ENCODE data around the gene DNAJC21.

DNAJC21 gene

GRCh38 chr5:34926318-34926888 lies 3.0 kb upstream of the DNAJC21 start:
- H3K36me3 ChIP-seq = peaks cover 50% of the 10 kb centered on the region
- no peaks in the 10 kb centered on the region for H3K27me3 ChIP-seq
- no peak for TF ChIP-seq CTCF (IDR thresholded peaks at IDR 0.05; ENCODE audit: low read depth, low read length)
- H3K9me3 ChIP-seq = no peaks in the 10 kb centered on the region
- H3K4me1 ChIP-seq = no peaks in the 10 kb centered on the region; the same call in 1 of the 2 replicates
- no peak overlapping the region for H3K4me3 ChIP-seq (ENCODE audit: low read depth, low read length)
- no peak for DNase-seq

GRCh38 chr5:34927785-34928184 lies 1.6 kb upstream of the DNAJC21 start:
- no peak for TF ChIP-seq CTCF (IDR thresholded peaks at IDR 0.05; ENCODE audit: low read depth, low read length)

GRCh38 chr5:34928267-34928666 lies 1.1 kb upstream of the DNAJC21 start:
- Histone ChIP-seq H3K9me3 (no peaks in the 10 kb centered on the region), H3K4me1 (no peaks in the 10 kb centered on the region; the same call in 1 of the 2 replicates), H3K27me3 (no peaks in the 10 kb centered on the region), H3K4me3 (ENCODE audit: low read depth, low read length) (no peak overlapping the region), H3K36me3 (peaks cover 31% of the 10 kb centered on the region)
- no peak for TF ChIP-seq CTCF (IDR thresholded peaks at IDR 0.05; ENCODE audit: low read depth, low read length)
- no peak for DNase-seq

More at GRCh38 chr5:34927785-34928184, 1.6 kb upstream of the DNAJC21 start:
- DNase-seq = no peak
- no peaks in the 10 kb centered on the region for H3K9me3 ChIP-seq
- no peak overlapping the region for H3K4me3 ChIP-seq (ENCODE audit: low read depth, low read length)
- no peaks in the 10 kb centered on the region for H3K27me3 ChIP-seq
- H3K36me3 ChIP-seq = peaks cover 36% of the 10 kb centered on the region
- H3K4me1 ChIP-seq = no peaks in the 10 kb centered on the region; the same call in 1 of the 2 replicates

- Histone ChIP-seq H3K27me3 (no peaks in the 10 kb centered on the region), H3K4me1 (no peaks in the 10 kb centered on the region; the same call in 1 of the 2 replicates), H3K36me3 (peaks cover 17% of the 10 kb centered on the region), H3K9me3 (no peaks in the 10 kb centered on the region), H3K4me3 (ENCODE audit: low read depth, low read length) (peak overlapping the region; percentile 71)
- TF ChIP-seq CTCF (IDR thresholded peaks at IDR 0.05; ENCODE audit: low read depth, low read length) = no peak
- peak; percentile 82 for DNase-seq
Observed at GRCh38 chr5:34929720-34930461, 532 bp downstream of the DNAJC21 start.

GRCh38 chr5:34930462-34930844 lies 1.1 kb downstream of the DNAJC21 start:
- no peak for TF ChIP-seq CTCF (IDR thresholded peaks at IDR 0.05; ENCODE audit: low read depth, low read length)
- Histone ChIP-seq H3K27me3 (no peaks in the 10 kb centered on the region), H3K4me1 (no peaks in the 10 kb centered on the region; the same call in 1 of the 2 replicates), H3K4me3 (ENCODE audit: low read depth, low read length) (peak overlapping the region; percentile 71), H3K36me3 (peaks cover 13% of the 10 kb centered on the region), H3K9me3 (no peaks in the 10 kb centered on the region)
- DNase-seq = no peak

GRCh38 chr5:34930870-34931269 lies 1.5 kb downstream of the DNAJC21 start:
- H3K4me3 ChIP-seq (ENCODE audit: low read depth, low read length) = peak overlapping the region; percentile 71
- peaks cover 15% of the 10 kb centered on the region for H3K36me3 ChIP-seq
- no peak for TF ChIP-seq CTCF (IDR thresholded peaks at IDR 0.05; ENCODE audit: low read depth, low read length)
- no peaks in the 10 kb centered on the region for H3K27me3 ChIP-seq
- DNase-seq = no peak
- no peaks in the 10 kb centered on the region for H3K9me3 ChIP-seq
- no peaks in the 10 kb centered on the region; the same call in 1 of the 2 replicates for H3K4me1 ChIP-seq

Measured in BE2C (cell line).